ENCODE measurements around the gene HSD11B1. TPM values are rescaled to one million over a fixed set of nuclear protein-coding genes. Genes with fewer than 3 reads are reported as not detected.

The HSD11B1 gene
- total and polyA plus RNA-seq, 2 of the 4 experiments (the other 2 are of a cell fraction): 0.41 to 0.72 TPM

DNA sequence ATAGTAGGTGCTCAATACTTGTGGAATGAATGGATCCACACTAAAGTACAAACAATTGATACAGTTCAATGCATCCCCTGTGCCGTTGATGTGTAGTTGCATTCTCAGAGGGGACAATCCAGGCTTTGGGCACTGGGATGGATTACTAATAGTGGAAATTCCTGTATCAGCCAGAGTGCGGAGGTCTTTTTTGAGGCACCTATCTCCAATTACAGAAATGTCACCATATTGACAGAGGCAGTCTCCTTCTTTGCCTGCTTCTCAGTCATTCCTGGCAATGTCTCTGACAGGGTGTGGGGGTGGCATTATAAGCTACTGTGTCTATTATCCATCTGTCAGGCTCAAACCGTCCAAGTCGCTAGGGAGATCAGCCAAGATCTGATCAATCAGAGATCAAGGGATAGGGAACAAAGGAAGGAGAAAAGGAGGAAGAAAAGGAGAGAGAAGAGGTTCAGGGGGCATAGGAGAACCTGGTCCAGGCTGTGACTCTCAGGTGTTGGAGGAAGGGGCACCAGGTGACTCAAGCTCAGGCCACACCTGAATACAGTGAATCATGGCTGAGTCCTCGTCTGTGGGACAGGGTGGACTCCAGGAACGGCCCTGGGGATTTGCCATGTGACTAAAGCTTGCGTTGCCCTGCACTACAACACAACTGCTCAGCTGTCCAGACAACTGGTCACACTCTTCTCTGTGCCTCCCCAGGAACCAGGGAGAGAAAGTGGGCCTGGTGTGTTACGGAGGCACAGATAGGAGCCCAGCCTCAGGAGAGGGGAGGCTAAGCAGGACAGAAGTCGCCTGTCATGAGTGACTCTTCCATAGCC, 49.0 kb upstream of the HSD11B1 start (continued):
- TF ChIP-seq NFE2L2 (IDR thresholded peaks at IDR 0.05; ENCODE audit: low read depth, low read length): no peak

DNA sequence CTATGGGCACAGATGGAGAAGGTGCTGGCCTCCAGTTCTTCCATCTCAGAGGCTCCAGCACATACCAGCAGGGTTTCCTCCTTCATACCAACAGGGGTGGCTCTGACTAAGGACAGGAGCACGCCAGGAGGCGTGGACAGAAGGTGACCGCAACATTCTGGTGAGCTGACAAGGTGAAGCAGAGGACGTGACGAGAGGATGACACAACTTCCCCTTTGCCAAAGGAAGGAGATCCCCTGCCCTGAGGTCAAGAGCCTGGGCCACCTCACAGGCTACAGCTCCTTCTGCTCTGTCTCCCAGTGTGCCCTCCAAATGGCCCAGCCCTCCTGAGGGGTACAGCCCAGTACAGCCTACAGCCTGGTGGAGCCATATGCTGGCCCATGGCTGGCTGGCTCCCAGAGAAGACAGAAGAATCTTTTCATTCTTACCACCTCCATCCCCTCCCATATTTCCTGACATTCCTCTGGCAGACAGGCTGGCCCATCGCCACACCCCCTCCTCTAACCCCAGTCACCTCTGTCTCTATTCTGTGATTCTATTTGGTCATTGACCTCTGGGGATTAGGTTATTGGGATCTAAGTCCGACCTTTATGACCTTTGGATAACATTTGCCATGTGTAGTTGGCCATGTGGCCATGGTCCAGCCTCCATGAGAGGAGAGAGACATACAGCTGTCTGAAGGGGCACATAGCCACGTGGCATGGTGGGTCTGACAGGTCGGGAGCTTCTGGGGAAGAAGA, 47.3 kb upstream of the HSD11B1 start:
- Histone ChIP-seq H2AK5ac (ENCODE audit: low read depth, low read length) (no peak overlapping the region), H3K4me2 (ENCODE audit: low read depth, low read length) (no peak overlapping the region), H3K27ac (ENCODE audit: insufficient read depth, low read length) (no peak overlapping the region), H2BK5ac (ENCODE audit: low read depth, low read length, poor library complexity, severe bottlenecking) (no peak overlapping the region), H4K5ac (ENCODE audit: low read depth, low read length) (no peak overlapping the region), H4K91ac (ENCODE audit: insufficient read depth, low read depth, low read length) (no peak overlapping the region), H4K8ac (ENCODE audit: low read depth in 2 of 2, low read length in 2 of 2) (no peak overlapping the region), H3K9me1 (ENCODE audit: insufficient read depth, low read length) (no peaks in the 10 kb centered on the region; the same call in 1 of the 2 replicates), H2BK120ac (ENCODE audit: low read depth, low read length) (no peak overlapping the region), H3K9me3 (ENCODE audit: control insufficient read depth, insufficient read depth, low read length) (no peaks in the 10 kb centered on the region), H3K18ac (ENCODE audit: low read depth, low read length) (no peak overlapping the region), H3K36me3 (ENCODE audit: control insufficient read depth, insufficient read depth, low read length) (no peaks in the 10 kb centered on the region), H3K4me1 (ENCODE audit: control insufficient read depth, insufficient read depth, low read length) (no peaks in the 10 kb centered on the region), H2BK15ac (ENCODE audit: low read depth, low read length) (no peak overlapping the region), H3K27me3 (ENCODE audit: control insufficient read depth, insufficient read depth, low read length) (no peaks in the 10 kb centered on the region; the same call in 1 of the 2 replicates), H3K4me3 (ENCODE audit: insufficient read depth, low read depth, low read length) (no peak overlapping the region), H4K20me1 (ENCODE audit: insufficient read depth, low read length) (no peaks in the 10 kb centered on the region), H2AK9ac (replicated peaks; ENCODE audit: low read depth, low read length, poor library complexity) (no peak overlapping the region), H3K79me1 (ENCODE audit: low read depth in 1 of 2, low read length in 2 of 2) (no peaks in the 10 kb centered on the region), H3K14ac (replicated peaks; ENCODE audit: low read depth, low read length) (no peak overlapping the region), H3K56ac (ENCODE audit: extremely low read depth, insufficient read depth, low read length) (no peak overlapping the region), H3K9ac (ENCODE audit: low read depth, low read length) (no peak overlapping the region), H2AFZ (replicated peaks; ENCODE audit: low read length, poor library complexity) (no peak overlapping the region), H3K4ac (ENCODE audit: low read depth, low read length) (no peak overlapping the region), H3K23ac (ENCODE audit: low read depth, low read length) (no peak overlapping the region), H2BK20ac (ENCODE audit: low read depth, low read length) (no peak overlapping the region)
- no peak for TF ChIP-seq MXI1 (IDR thresholded peaks at IDR 0.05; ENCODE audit: borderline replicate concordance, low read depth, low read length)
- no peak for TF ChIP-seq CEBPB (IDR thresholded peaks at IDR 0.05; ENCODE audit: low read depth, low read length)
- no peak for TF ChIP-seq RCOR1 (IDR thresholded peaks at IDR 0.05; ENCODE audit: insufficient replicate concordance, low read length)
- no peak for TF ChIP-seq RFX5 (IDR thresholded peaks at IDR 0.05; ENCODE audit: low read depth, low read length)
- TF ChIP-seq MAZ (IDR thresholded peaks at IDR 0.05; ENCODE audit: borderline replicate concordance, low read depth, low read length): no peak
- no peak for TF ChIP-seq FOS (IDR thresholded peaks at IDR 0.05; ENCODE audit: low read depth, low read length)
- ATAC-seq (ENCODE audit: low read depth): no peak
- POLR2A ChIA-PET (ENCODE audit: unreplicated experiment): no interaction called here
- no TSS peak for BruUV-seq (replicated peaks)
- dilution Hi-C loops (cut with HindIII; ENCODE audit: low sequenced_read_pairs, unreplicated experiment): no loop called here
- CTCF ChIA-PET: no interaction called here
- in situ Hi-C loops (cut with MboI; ENCODE audit: low sequenced_read_pairs): no loop called here
- DNase-seq: no peak
- intact Hi-C loops (cut with micrococcal nuclease): no loop called here
- WGBS, 2 experiments (ENCODE audit: extremely low coverage in 2 of 2, insufficient read length in 1 of 2): 70% methylated on average over 6 of the region's 9 CpGs; no CpG with 5 or more reads in 1 of the 2 experiments

Measured in IMR-90 (cell line).